ENCODE results near the gene CYP17A1. TPM values are rescaled to one million over a fixed set of nuclear protein-coding genes. Genes with fewer than 3 reads are reported as not detected.
A peak's percentile ranks its signal among the peaks of the same experiment; 100 is the strongest.
"Not testable (repeated sequence)": the region's sequence is repeated elsewhere in the genome, so short reads cannot be mapped to it uniquely, and the experiment has no call there.

CYP17A1 gene
- polyA plus RNA-seq (2014; cell fraction: cytosol; rRNA removed) = not detected in 2 replicates
- polyA plus RNA-seq (2014; cell fraction: nucleus; rRNA removed) = not detected in 2 replicates

- DNase-seq (ENCODE audit: low spot score) = no peak
These were observed at the start of gene CYP17A1 for GRCh38 chr10:102837230-102837721. CYP17A1 (minus strand) TSS chr10:102837413; CDS start chr10:102837361, 52 bp downstream.

GRCh38 chr10:102880256-102880655 lies 43.0 kb upstream of the CYP17A1 start:
- no peak for DNase-seq (ENCODE audit: low spot score)

GRCh38 chr10:102878629-102879028 lies 41.4 kb upstream of the CYP17A1 start:
- no peak for DNase-seq (ENCODE audit: low spot score)

GRCh38 chr10:102876747-102877153 lies 39.5 kb upstream of the CYP17A1 start:
- DNase-seq (ENCODE audit: low spot score) = no peak

GRCh38 chr10:102872163-102872562 lies 35.0 kb upstream of the CYP17A1 start:
- DNase-seq (ENCODE audit: low spot score) = no peak

- DNase-seq (ENCODE audit: low spot score) = no peak
These were observed 33.0 kb upstream of the CYP17A1 start for GRCh38 chr10:102870221-102870620.

- DNase-seq (ENCODE audit: low spot score) = peak; percentile 79
These were observed 32.3 kb upstream of the CYP17A1 start, which contains the start of gene AS3MT for GRCh38 chr10:102869258-102870198. AS3MT (plus strand) TSS chr10:102869470; CDS start chr10:102869593, 123 bp downstream.

- no peak for DNase-seq (ENCODE audit: low spot score)
These were observed 31.7 kb upstream of the CYP17A1 start for GRCh38 chr10:102868911-102869257.

GRCh38 chr10:102865620-102866019 lies 28.4 kb upstream of the CYP17A1 start:
- DNase-seq (ENCODE audit: low spot score) = no peak

- no peak for DNase-seq (ENCODE audit: low spot score)
These were observed 26.4 kb upstream of the CYP17A1 start for GRCh38 chr10:102863660-102864059.

- DNase-seq (ENCODE audit: low spot score) = no peak
These were observed 22.7 kb upstream of the CYP17A1 start for GRCh38 chr10:102859911-102860310.

- DNase-seq (ENCODE audit: low spot score) = no peak
These were observed 19.7 kb upstream of the CYP17A1 start for GRCh38 chr10:102856758-102857424.

- not testable (repeated sequence) for DNase-seq (ENCODE audit: low spot score)
These were observed 18.7 kb upstream of the CYP17A1 start for GRCh38 chr10:102855731-102856436.

- DNase-seq (ENCODE audit: low spot score) = not testable (repeated sequence)
These were observed 16.0 kb upstream of the CYP17A1 start for GRCh38 chr10:102853237-102853636.

GRCh38 chr10:102850025-102850518 lies 12.9 kb upstream of the CYP17A1 start:
- no peak for DNase-seq (ENCODE audit: low spot score)

GRCh38 chr10:102845352-102845902 lies 8.2 kb upstream of the CYP17A1 start:
- no peak for DNase-seq (ENCODE audit: low spot score)

GRCh38 chr10:102844190-102844776 lies 7.1 kb upstream of the CYP17A1 start:
- DNase-seq (ENCODE audit: low spot score) = not testable (repeated sequence)

- DNase-seq (ENCODE audit: low spot score) = not testable (repeated sequence)
These were observed 5.9 kb upstream of the CYP17A1 start for GRCh38 chr10:102843139-102843538.

GRCh38 chr10:102841827-102842345 lies 4.7 kb upstream of the CYP17A1 start:
- DNase-seq (ENCODE audit: low spot score) = no peak

GRCh38 chr10:102838276-102838927 lies 1.2 kb upstream of the CYP17A1 start:
- not testable (repeated sequence) for DNase-seq (ENCODE audit: low spot score)
